ENCODE measurements around the gene S1PR3. TPM values are rescaled to one million over a fixed set of nuclear protein-coding genes. Genes with fewer than 3 reads are reported as not detected.

Gene S1PR3
- total and polyA plus RNA-seq, 2 experiments from 2014 or later: 11.8 to 16.9 TPM

- Histone ChIP-seq H3K36me3 (ENCODE audit: low read depth) (no peaks in the 10 kb centered on the region), H3K79me2 (ENCODE audit: insufficient read depth) (no peaks in the 10 kb centered on the region), H3K9me2 (ENCODE audit: insufficient read depth) (no peaks in the 10 kb centered on the region), H3K9me3 (ENCODE audit: low read depth) (no peaks in the 10 kb centered on the region), H3K4me2 (ENCODE audit: unreplicated experiment) (no peak overlapping the region), H3K27ac (no peak overlapping the region), H3K4me3 (no peak overlapping the region), H2AFZ (no peak overlapping the region), H3K9ac (no peak overlapping the region), H3K4me1 (ENCODE audit: insufficient read depth) (peaks cover 13% of the 10 kb centered on the region), H3K27me3 (replicated peaks; ENCODE audit: insufficient read depth) (no peaks in the 10 kb centered on the region), H3F3A (ENCODE audit: insufficient read depth) (peaks cover 11% of the 10 kb centered on the region), H4K20me1 (ENCODE audit: insufficient read depth) (no peaks in the 10 kb centered on the region)
- DNase-seq: no peak
- no peak for TF ChIP-seq EZH2 (IDR thresholded peaks at IDR 0.05; ENCODE audit: insufficient read depth, poor library complexity, severe bottlenecking)
- no peak for TF ChIP-seq EZH2phosphoT487 (IDR thresholded peaks at IDR 0.05; ENCODE audit: insufficient read depth, low read depth)
- in situ Hi-C loops (cut with MboI): no loop called here
- 86 to 96% methylated on average over 2 of the region's 2 CpGs for WGBS, 2 experiments (ENCODE audit: low coverage in 1 of 2, low lambda C conversion rate in 2 of 2, missing lambda C conversion rate in 2 of 2)
Observed at GRCh38 chr9:89044104-89044503, 52.8 kb downstream of the S1PR3 start.

- peaks cover 8% of the 10 kb centered on the region; the same call in 1 of the 2 replicates for H3F3A ChIP-seq (ENCODE audit: insufficient read depth)
- whole genome bisulfite sequencing, 2 experiments (ENCODE audit: low coverage in 1 of 2, low lambda C conversion rate in 2 of 2, missing lambda C conversion rate in 2 of 2): 89 to 91% methylated on average over 4 of the region's 4 CpGs
- in situ Hi-C loops (cut with MboI): no loop called here
- DNase-seq: no peak
- no peaks in the 10 kb centered on the region for H3K36me3 ChIP-seq (ENCODE audit: low read depth)
- H3K4me1 ChIP-seq (ENCODE audit: insufficient read depth): peaks cover 12% of the 10 kb centered on the region; the same call in 1 of the 2 replicates
- H4K20me1 ChIP-seq (ENCODE audit: insufficient read depth): no peaks in the 10 kb centered on the region
- H3K4me3 ChIP-seq: no peak overlapping the region
- H2AFZ ChIP-seq: no peak overlapping the region
- no peak overlapping the region for H3K27ac ChIP-seq
- no peaks in the 10 kb centered on the region for H3K79me2 ChIP-seq (ENCODE audit: insufficient read depth)
- H3K4me2 ChIP-seq (ENCODE audit: unreplicated experiment): no peak overlapping the region
- H3K9me3 ChIP-seq (ENCODE audit: low read depth): no peaks in the 10 kb centered on the region
- H3K9ac ChIP-seq: no peak overlapping the region
- H3K27me3 ChIP-seq (replicated peaks; ENCODE audit: insufficient read depth): no peaks in the 10 kb centered on the region
- no peaks in the 10 kb centered on the region for H3K9me2 ChIP-seq (ENCODE audit: insufficient read depth)
- TF ChIP-seq EZH2phosphoT487 (IDR thresholded peaks at IDR 0.05; ENCODE audit: insufficient read depth, low read depth) (no peak), EZH2 (IDR thresholded peaks at IDR 0.05; ENCODE audit: insufficient read depth, poor library complexity, severe bottlenecking) (no peak)
Observed at GRCh38 chr9:89044881-89045280, 53.6 kb downstream of the S1PR3 start.

DNA sequence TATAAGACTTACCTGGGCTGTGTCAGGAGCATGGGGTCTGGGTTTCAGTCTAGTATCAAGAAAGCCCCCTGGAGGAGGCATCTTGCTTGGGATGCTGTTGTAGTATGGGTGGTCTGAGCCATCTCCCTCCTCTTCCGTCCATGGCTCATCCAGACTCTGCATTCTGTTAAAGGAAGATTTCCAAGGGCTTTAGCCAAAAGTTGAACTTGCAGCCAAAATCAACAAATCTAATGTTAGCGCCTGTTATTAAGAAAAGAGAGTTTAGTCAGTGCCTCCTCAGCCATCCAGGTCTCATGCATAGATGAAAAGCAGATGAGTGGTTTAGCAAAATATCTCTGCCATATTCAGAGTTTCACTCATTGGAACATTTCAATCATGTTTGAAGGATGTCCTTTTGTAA lies 55.6 kb downstream of the S1PR3 start:
- peak; percentile 70 for DNase-seq
- Histone ChIP-seq H3K4me2 (ENCODE audit: unreplicated experiment) (peak overlapping the region; percentile 35), H3K27me3 (replicated peaks; ENCODE audit: insufficient read depth) (no peaks in the 10 kb centered on the region), H3K79me2 (ENCODE audit: insufficient read depth) (no peaks in the 10 kb centered on the region), H3K27ac (no peak overlapping the region), H4K20me1 (ENCODE audit: insufficient read depth) (no peaks in the 10 kb centered on the region), H3K4me3 (no peak overlapping the region), H3F3A (ENCODE audit: insufficient read depth) (peaks cover 8% of the 10 kb centered on the region; the same call in 1 of the 2 replicates), H2AFZ (no peak overlapping the region), H3K9me2 (ENCODE audit: insufficient read depth) (no peaks in the 10 kb centered on the region), H3K9ac (no peak overlapping the region), H3K36me3 (ENCODE audit: low read depth) (no peaks in the 10 kb centered on the region), H3K9me3 (ENCODE audit: low read depth) (no peaks in the 10 kb centered on the region), H3K4me1 (ENCODE audit: insufficient read depth) (peaks cover 12% of the 10 kb centered on the region; the same call in 1 of the 2 replicates)
- WGBS, 2 experiments (ENCODE audit: low coverage in 1 of 2, low lambda C conversion rate in 2 of 2, missing lambda C conversion rate in 2 of 2): 30 to 40% methylated on average over 2 of the region's 2 CpGs
- in situ Hi-C loops (cut with MboI): no loop called here
- TF ChIP-seq EZH2phosphoT487 (IDR thresholded peaks at IDR 0.05; ENCODE audit: insufficient read depth, low read depth) (no peak), EZH2 (IDR thresholded peaks at IDR 0.05; ENCODE audit: insufficient read depth, poor library complexity, severe bottlenecking) (no peak)

DNA sequence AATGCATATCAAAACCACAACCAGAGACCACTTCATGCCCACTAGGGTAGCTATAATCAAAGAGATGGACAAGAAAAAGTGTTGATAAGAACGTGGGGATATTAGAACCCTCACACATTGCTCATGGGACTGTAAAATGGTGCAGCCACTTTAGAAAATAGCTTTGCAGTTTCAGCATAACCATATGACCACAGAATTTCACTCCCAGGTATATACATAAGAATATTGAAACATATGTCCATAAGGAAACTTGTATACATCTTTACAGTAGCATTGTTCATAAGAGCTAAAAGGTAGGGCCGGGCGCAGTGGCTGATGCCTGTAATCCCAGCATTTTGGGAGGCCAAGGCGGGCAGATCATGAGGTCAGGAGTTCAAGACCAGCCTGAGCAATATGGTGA lies 56.4 kb downstream of the S1PR3 start:
- no peak overlapping the region for H2AFZ ChIP-seq
- no peaks in the 10 kb centered on the region for H3K9me2 ChIP-seq (ENCODE audit: insufficient read depth)
- H3K9me3 ChIP-seq (ENCODE audit: low read depth): no peaks in the 10 kb centered on the region
- DNase-seq: no peak
- H3K27ac ChIP-seq: no peak overlapping the region
- 84 to 86% methylated on average over 4 of the region's 4 CpGs for WGBS, 2 experiments (ENCODE audit: low coverage in 1 of 2, low lambda C conversion rate in 2 of 2, missing lambda C conversion rate in 2 of 2)
- H3K4me1 ChIP-seq (ENCODE audit: insufficient read depth): peaks cover 12% of the 10 kb centered on the region; the same call in 1 of the 2 replicates
- no peak for TF ChIP-seq EZH2 (IDR thresholded peaks at IDR 0.05; ENCODE audit: insufficient read depth, poor library complexity, severe bottlenecking)
- TF ChIP-seq EZH2phosphoT487 (IDR thresholded peaks at IDR 0.05; ENCODE audit: insufficient read depth, low read depth): no peak
- H4K20me1 ChIP-seq (ENCODE audit: insufficient read depth): no peaks in the 10 kb centered on the region
- H3K4me2 ChIP-seq (ENCODE audit: unreplicated experiment): no peak overlapping the region
- no peak overlapping the region for H3K9ac ChIP-seq
- no peaks in the 10 kb centered on the region for H3K27me3 ChIP-seq (replicated peaks; ENCODE audit: insufficient read depth)
- in situ Hi-C loops (cut with MboI): no loop called here
- no peaks in the 10 kb centered on the region for H3K36me3 ChIP-seq (ENCODE audit: low read depth)
- no peaks in the 10 kb centered on the region for H3K79me2 ChIP-seq (ENCODE audit: insufficient read depth)
- no peak overlapping the region for H3K4me3 ChIP-seq
- H3F3A ChIP-seq (ENCODE audit: insufficient read depth): peaks cover 8% of the 10 kb centered on the region; the same call in 1 of the 2 replicates

DNA sequence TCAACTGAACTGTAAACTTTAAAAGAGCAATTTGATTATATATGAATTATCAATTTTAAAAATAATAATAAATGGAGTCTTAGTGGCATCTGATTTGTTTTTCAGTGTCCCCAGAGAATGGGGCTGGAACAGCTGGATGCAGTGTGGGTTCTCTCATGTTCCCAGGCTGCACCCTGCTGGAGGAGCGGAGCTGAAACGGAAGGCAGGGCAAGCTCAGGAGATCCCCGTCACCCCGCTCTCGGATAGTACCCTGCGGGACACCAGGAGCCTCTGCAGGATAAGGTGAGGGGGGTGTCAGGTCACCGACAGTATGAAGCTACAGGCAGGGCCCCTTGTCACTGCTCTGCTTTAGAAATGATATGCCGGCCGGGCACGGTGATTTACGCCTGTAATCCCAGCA lies 57.3 kb downstream of the S1PR3 start:
- Histone ChIP-seq H3K9me3 (ENCODE audit: low read depth) (no peaks in the 10 kb centered on the region), H3K36me3 (ENCODE audit: low read depth) (no peaks in the 10 kb centered on the region), H3K27ac (no peak overlapping the region), H3K9me2 (ENCODE audit: insufficient read depth) (no peaks in the 10 kb centered on the region), H3K4me1 (ENCODE audit: insufficient read depth) (peaks cover 12% of the 10 kb centered on the region; the same call in 1 of the 2 replicates), H3K4me3 (no peak overlapping the region), H2AFZ (no peak overlapping the region), H3F3A (ENCODE audit: insufficient read depth) (peaks cover 8% of the 10 kb centered on the region; the same call in 1 of the 2 replicates), H3K27me3 (replicated peaks; ENCODE audit: insufficient read depth) (no peaks in the 10 kb centered on the region), H3K9ac (no peak overlapping the region), H3K4me2 (ENCODE audit: unreplicated experiment) (no peak overlapping the region), H3K79me2 (ENCODE audit: insufficient read depth) (no peaks in the 10 kb centered on the region), H4K20me1 (ENCODE audit: insufficient read depth) (no peaks in the 10 kb centered on the region)
- 93 to 98% methylated on average over 11 of the region's 11 CpGs for WGBS, 2 experiments (ENCODE audit: low coverage in 1 of 2, low lambda C conversion rate in 2 of 2, missing lambda C conversion rate in 2 of 2)
- no peak for DNase-seq
- in situ Hi-C loops (cut with MboI): no loop called here
- TF ChIP-seq EZH2 (IDR thresholded peaks at IDR 0.05; ENCODE audit: insufficient read depth, poor library complexity, severe bottlenecking) (no peak), EZH2phosphoT487 (IDR thresholded peaks at IDR 0.05; ENCODE audit: insufficient read depth, low read depth) (no peak)
